ENCODE results near the gene VPS13D.

The VPS13D gene

GRCh38 chr1:12338823-12339222 is 109.0 kb downstream of the VPS13D start:
- TF ChIP-seq ZBTB7A (IDR thresholded peaks at IDR 0.05; ENCODE audit: low read depth) (no peak), FOXM1 (IDR thresholded peaks at IDR 0.05; ENCODE audit: borderline replicate concordance, low read depth) (no peak)
- TF ChIP-seq, protein P1, sequence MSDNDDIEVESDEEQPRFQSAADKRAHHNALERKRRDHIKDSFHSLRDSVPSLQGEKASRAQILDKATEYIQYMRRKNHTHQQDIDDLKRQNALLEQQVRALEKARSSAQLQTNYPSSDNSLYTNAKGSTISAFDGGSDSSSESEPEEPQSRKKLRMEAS (IDR thresholded peaks at IDR 0.05) = no peak

DNA sequence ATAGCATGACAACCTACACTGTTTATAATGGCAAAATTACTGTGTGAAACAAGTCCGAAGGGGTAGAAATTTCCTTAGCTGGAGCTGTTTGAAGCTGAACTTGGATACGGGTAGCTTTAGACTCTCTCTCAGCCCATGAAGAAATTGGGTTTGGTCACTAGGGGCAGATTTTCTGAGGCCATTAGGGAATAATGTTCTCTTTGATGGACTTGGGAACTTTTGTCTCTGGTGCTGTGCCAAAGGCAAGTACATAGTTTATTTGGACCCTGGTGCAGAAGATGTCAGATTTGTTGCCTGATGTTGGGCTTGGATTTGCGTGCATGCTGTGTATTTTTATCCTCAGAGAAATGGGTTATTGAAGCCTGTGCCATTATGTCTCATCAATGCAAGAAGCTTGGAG is 109.6 kb downstream of the VPS13D start:
- TF ChIP-seq RAD21 (IDR thresholded peaks at IDR 0.05; ENCODE audit: low read depth) (0 out of 2 replicates have a peak, but pooled peaks have one; percentile 5), CEBPB (IDR thresholded peaks at IDR 0.05) (no peak)

DNA sequence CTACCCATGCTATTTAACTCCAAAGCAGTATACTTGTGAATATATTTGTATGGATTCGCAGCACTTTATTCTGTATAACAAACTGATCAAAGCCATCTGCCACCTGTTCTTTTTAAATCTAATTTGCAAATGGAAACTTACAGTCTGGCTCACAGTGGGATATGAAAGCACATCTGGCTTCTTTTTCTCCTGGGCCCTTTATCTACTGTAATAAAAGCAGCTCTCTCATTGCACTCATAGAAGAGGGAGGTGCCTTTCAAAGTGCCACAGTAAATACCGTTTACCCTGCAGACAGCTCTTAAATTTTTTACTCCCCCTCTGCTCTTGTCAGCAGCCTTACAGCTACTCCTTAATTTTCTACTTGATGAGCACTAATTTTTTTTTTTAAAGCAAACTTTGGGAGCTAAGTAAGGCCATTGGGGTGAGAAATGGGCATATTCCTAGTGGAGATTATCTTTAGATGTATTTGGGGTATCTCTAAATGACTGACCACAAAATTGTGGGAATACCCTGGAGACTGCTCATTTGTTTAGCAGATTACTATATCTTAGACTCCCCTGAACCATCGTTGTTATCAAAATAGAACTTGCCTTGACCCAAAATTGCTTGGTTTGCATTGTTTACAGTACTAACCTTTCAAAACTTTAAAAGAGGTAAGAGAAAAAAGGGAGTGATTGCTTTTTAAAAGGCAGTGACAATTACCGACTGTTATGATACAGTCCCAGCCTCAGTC is 110.1 kb downstream of the VPS13D start:
- TF ChIP-seq TEAD4 (IDR thresholded peaks at IDR 0.05) = no peak
- no peak for TF ChIP-seq FOXM1 (IDR thresholded peaks at IDR 0.05; ENCODE audit: borderline replicate concordance, low read depth)
- no peak for TF ChIP-seq YY1 (IDR thresholded peaks at IDR 0.05; ENCODE audit: low read depth)
- no peak for TF ChIP-seq TCF12 (IDR thresholded peaks at IDR 0.05; ENCODE audit: low read depth)
- TF ChIP-seq ZBTB7A (IDR thresholded peaks at IDR 0.05; ENCODE audit: low read depth) = no peak
- TF ChIP-seq RAD21 (IDR thresholded peaks at IDR 0.05; ENCODE audit: low read depth) = no peak

DNA sequence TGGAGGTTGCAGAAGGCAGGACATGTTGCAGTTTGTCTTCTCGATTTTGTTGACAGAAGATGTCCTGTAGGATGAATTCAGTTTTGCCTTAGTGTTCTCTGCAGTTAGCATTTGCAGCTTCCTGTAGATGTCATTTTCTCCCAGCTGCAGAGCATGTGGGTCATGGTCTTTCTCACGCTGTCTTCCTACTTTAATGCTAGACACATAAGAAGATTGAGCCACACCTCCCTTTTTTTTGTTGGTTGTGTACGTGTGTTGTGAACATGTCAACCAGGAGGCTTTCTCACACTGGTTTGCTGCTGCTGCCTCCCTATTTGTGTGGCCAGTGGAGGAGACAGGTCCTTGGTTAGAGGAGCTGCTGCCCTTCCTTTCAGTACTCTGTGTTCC is 110.7 kb downstream of the VPS13D start:
- no peak for TF ChIP-seq CEBPB (IDR thresholded peaks at IDR 0.05)
- no peak for TF ChIP-seq ZBTB7A (IDR thresholded peaks at IDR 0.05; ENCODE audit: low read depth)
- no peak for TF ChIP-seq YY1 (IDR thresholded peaks at IDR 0.05; ENCODE audit: low read depth)
- TF ChIP-seq, protein P1 (IDR thresholded peaks at IDR 0.05) = no peak
- TF ChIP-seq NFIC (IDR thresholded peaks at IDR 0.05) = no peak
- TF ChIP-seq TAF1 (IDR thresholded peaks at IDR 0.05; ENCODE audit: low read depth) = no peak

- TF ChIP-seq TEAD4 (IDR thresholded peaks at IDR 0.05) (no peak), TCF12 (IDR thresholded peaks at IDR 0.05; ENCODE audit: low read depth) (no peak), EP300 (IDR thresholded peaks at IDR 0.05; ENCODE audit: borderline replicate concordance) (no peak), RAD21 (IDR thresholded peaks at IDR 0.05; ENCODE audit: low read depth) (no peak), REST (IDR thresholded peaks at IDR 0.05; ENCODE audit: low read depth) (no peak), TAF1 (IDR thresholded peaks at IDR 0.05; ENCODE audit: low read depth) (no peak), CEBPB (IDR thresholded peaks at IDR 0.05) (no peak), CREB1 (IDR thresholded peaks at IDR 0.05; ENCODE audit: low read depth) (no peak), YY1 (IDR thresholded peaks at IDR 0.05; ENCODE audit: low read depth) (no peak)
- TF ChIP-seq, protein P1 (IDR thresholded peaks at IDR 0.05) = no peak
Measured at GRCh38 chr1:12341667-12342066, 111.8 kb downstream of the VPS13D start.

GRCh38 chr1:12342401-12343003 is 112.7 kb downstream of the VPS13D start:
- no peak for TF ChIP-seq TCF12 (IDR thresholded peaks at IDR 0.05; ENCODE audit: low read depth)
- TF ChIP-seq YY1 (IDR thresholded peaks at IDR 0.05; ENCODE audit: low read depth) = no peak
- no peak for TF ChIP-seq REST (IDR thresholded peaks at IDR 0.05; ENCODE audit: low read depth)
- TF ChIP-seq ZBTB7A (IDR thresholded peaks at IDR 0.05; ENCODE audit: low read depth) = no peak
- TF ChIP-seq TAF1 (IDR thresholded peaks at IDR 0.05; ENCODE audit: low read depth) = no peak
- no peak for TF ChIP-seq EP300 (IDR thresholded peaks at IDR 0.05; ENCODE audit: borderline replicate concordance)
- TF ChIP-seq NFIC (IDR thresholded peaks at IDR 0.05) = no peak
- no peak for TF ChIP-seq CREB1 (IDR thresholded peaks at IDR 0.05; ENCODE audit: low read depth)
- TF ChIP-seq, protein P1 (IDR thresholded peaks at IDR 0.05) = no peak
- no peak for TF ChIP-seq FOXM1 (IDR thresholded peaks at IDR 0.05; ENCODE audit: borderline replicate concordance, low read depth)
- no peak for TF ChIP-seq EGR1 (IDR thresholded peaks at IDR 0.05)
- TF ChIP-seq RAD21 (IDR thresholded peaks at IDR 0.05; ENCODE audit: low read depth) = no peak
- no peak for TF ChIP-seq CEBPB (IDR thresholded peaks at IDR 0.05)
- TF ChIP-seq, protein P2, sequence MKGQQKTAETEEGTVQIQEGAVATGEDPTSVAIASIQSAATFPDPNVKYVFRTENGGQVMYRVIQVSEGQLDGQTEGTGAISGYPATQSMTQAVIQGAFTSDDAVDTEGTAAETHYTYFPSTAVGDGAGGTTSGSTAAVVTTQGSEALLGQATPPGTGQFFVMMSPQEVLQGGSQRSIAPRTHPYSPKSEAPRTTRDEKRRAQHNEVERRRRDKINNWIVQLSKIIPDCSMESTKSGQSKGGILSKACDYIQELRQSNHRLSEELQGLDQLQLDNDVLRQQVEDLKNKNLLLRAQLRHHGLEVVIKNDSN (IDR thresholded peaks at IDR 0.05) = no peak
- no peak for TF ChIP-seq TEAD4 (IDR thresholded peaks at IDR 0.05)
